Stimulated activated CD8-positive, alpha-beta memory T cell treated with anti-CD3 and anti-CD28 coated beads, Interleukin-15, amount 100 ng/mL, for 4 hours (primary cell): ENCODE results near the gene DOCK1.
"Not testable (repeated sequence)": the region's sequence is repeated elsewhere in the genome, so short reads cannot be mapped to it uniquely, and the experiment has no call there.

ENCODE experiments used
- DNase-seq, 2 donors: peaks; one replicate each; pipeline ENCODE4 v3.0.0-alpha.2; 2020; ENCODE audit warnings: low read depth in 2 of 2

The DOCK1 gene

GRCh38 chr10:126904818-126905701, at the start of gene DOCK1:
TSS of gene DOCK1 (plus strand) at chr10:126905428. CDS start at chr10:126905518, 90 bp downstream.
- DNase-seq = no peak

- no peak for DNase-seq
Measured at GRCh38 chr10:126857178-126857806, 47.9 kb upstream of the DOCK1 start.

- DNase-seq = no peak
Measured at GRCh38 chr10:126867567-126868365, 37.5 kb upstream of the DOCK1 start.

- DNase-seq = no peak
Measured at GRCh38 chr10:126868371-126868770, 36.9 kb upstream of the DOCK1 start.

GRCh38 chr10:126872135-126872534, 33.1 kb upstream of the DOCK1 start:
- no peak for DNase-seq

GRCh38 chr10:126872768-126873167, 32.5 kb upstream of the DOCK1 start:
- DNase-seq = no peak

GRCh38 chr10:126876456-126876855, 28.8 kb upstream of the DOCK1 start:
- no peak for DNase-seq

GRCh38 chr10:126877390-126877789, 27.8 kb upstream of the DOCK1 start:
- no peak for DNase-seq

- no peak for DNase-seq
Measured at GRCh38 chr10:126878594-126878993, 26.6 kb upstream of the DOCK1 start.

- no peak for DNase-seq
Measured at GRCh38 chr10:126880926-126881325, 24.3 kb upstream of the DOCK1 start.

GRCh38 chr10:126882055-126882454, 23.2 kb upstream of the DOCK1 start:
- DNase-seq = not testable (repeated sequence)

GRCh38 chr10:126888436-126888835, 16.8 kb upstream of the DOCK1 start:
- DNase-seq = not testable (repeated sequence)

GRCh38 chr10:126889421-126889820, 15.8 kb upstream of the DOCK1 start:
- no peak for DNase-seq

GRCh38 chr10:126890797-126891196, 14.4 kb upstream of the DOCK1 start:
- DNase-seq = not testable (repeated sequence)

GRCh38 chr10:126892226-126893175, 12.7 kb upstream of the DOCK1 start:
- no peak for DNase-seq

GRCh38 chr10:126893206-126893605, 12.0 kb upstream of the DOCK1 start:
- DNase-seq = no peak

- DNase-seq = no peak
Measured at GRCh38 chr10:126893841-126894240, 11.4 kb upstream of the DOCK1 start.

- no peak for DNase-seq
Measured at GRCh38 chr10:126895214-126895781, 9.9 kb upstream of the DOCK1 start.

- no peak for DNase-seq
Measured at GRCh38 chr10:126898460-126898859, 6.8 kb upstream of the DOCK1 start.

- DNase-seq = not testable (repeated sequence)
Measured at GRCh38 chr10:126899529-126899928, 5.7 kb upstream of the DOCK1 start.

- no peak for DNase-seq
Measured at GRCh38 chr10:126902157-126902556, 3.1 kb upstream of the DOCK1 start.
